SK-MEL-5 (cell line): ENCODE results near the gene DOCK9. TPM values are rescaled to one million over a fixed set of nuclear protein-coding genes. Genes with fewer than 3 reads are reported as not detected.

Experiments used
- DNase-seq: peaks from one replicate; pipeline ENCODE4 v3.0.0-alpha.2; 2016; ENCODE audit warnings: low read depth, low spot score
- in situ Hi-C: cut with HindIII; loops from 2 replicates; pipeline ENCODE4 v1.10.0; 2016; ENCODE audit warnings: low sequenced_read_pairs, high pct_unique_total_duplicates, low pct_unique_long_range_greater_than_20kb
- total RNA-seq: library from RNA; depleted of rRNA; stranded (reverse); fragments of >200 nt; shearing (Covaris generic); gene quantifications from 2 replicates; pipeline ENCODE4 v1.2.3, GENCODE V29; 2014

DOCK9 gene
- total RNA-seq, 1 experiment from 2014 or later = 14.3 TPM

GRCh38 chr13:98785405-98785804 lies 192.5 kb downstream of the DOCK9 start:
- DNase-seq = no peak
- in situ Hi-C loops = no loop called here

- no peak for DNase-seq
- in situ Hi-C loops = no loop called here
Observed at GRCh38 chr13:98784666-98785065, 193.2 kb downstream of the DOCK9 start.

- in situ Hi-C loops = no loop called here
- no peak for DNase-seq
Observed at GRCh38 chr13:98783856-98784478, 193.9 kb downstream of the DOCK9 start.

GRCh38 chr13:98782654-98783053 lies 195.2 kb downstream of the DOCK9 start:
- in situ Hi-C loops = no loop called here

GRCh38 chr13:98781905-98782304 lies 196.0 kb downstream of the DOCK9 start:
- no peak for DNase-seq

More at GRCh38 chr13:98782654-98783053, 195.2 kb downstream of the DOCK9 start:
- no peak for DNase-seq

GRCh38 chr13:98781470-98781869 lies 196.4 kb downstream of the DOCK9 start:
- in situ Hi-C loops = no loop called here
- DNase-seq = no peak

More at GRCh38 chr13:98781905-98782304, 196.0 kb downstream of the DOCK9 start:
- in situ Hi-C loops = no loop called here

- in situ Hi-C loops = no loop called here
- no peak for DNase-seq
Observed at GRCh38 chr13:98781045-98781444, 196.8 kb downstream of the DOCK9 start.

GRCh38 chr13:98780451-98780850 lies 197.4 kb downstream of the DOCK9 start:
- in situ Hi-C loops = no loop called here
- DNase-seq = no peak

GRCh38 chr13:98779695-98780094 lies 198.2 kb downstream of the DOCK9 start:
- in situ Hi-C loops = no loop called here

GRCh38 chr13:98778749-98779148 lies 199.1 kb downstream of the DOCK9 start:
- in situ Hi-C loops = no loop called here
- no peak for DNase-seq

More at GRCh38 chr13:98779695-98780094, 198.2 kb downstream of the DOCK9 start:
- no peak for DNase-seq

- DNase-seq = no peak
- in situ Hi-C loops = no loop called here
Observed at GRCh38 chr13:98776644-98777043, 201.2 kb downstream of the DOCK9 start.

GRCh38 chr13:98775844-98776598 lies 201.8 kb downstream of the DOCK9 start:
- in situ Hi-C loops = no loop called here
- DNase-seq = no peak

GRCh38 chr13:98775386-98775785 lies 202.5 kb downstream of the DOCK9 start:
- in situ Hi-C loops = no loop called here
- DNase-seq = no peak

- DNase-seq = no peak
- in situ Hi-C loops = no loop called here
Observed at GRCh38 chr13:98774776-98775175, 203.1 kb downstream of the DOCK9 start.

- in situ Hi-C loops = no loop called here
- DNase-seq = no peak
Observed at GRCh38 chr13:98773921-98774320, 203.9 kb downstream of the DOCK9 start.

GRCh38 chr13:98772794-98773452 lies 204.9 kb downstream of the DOCK9 start:
- no peak for DNase-seq
- in situ Hi-C loops = no loop called here

GRCh38 chr13:98771838-98772611 lies 205.8 kb downstream of the DOCK9 start:
- no peak for DNase-seq
- in situ Hi-C loops = no loop called here

GRCh38 chr13:98769736-98770135 lies 208.1 kb downstream of the DOCK9 start:
- in situ Hi-C loops = no loop called here
- no peak for DNase-seq
